SJSA1 (cell line): Measurements from ENCODE around the gene RAB30. TPM values are rescaled to one million over a fixed set of nuclear protein-coding genes. Genes with fewer than 3 reads are reported as not detected.

ENCODE experiments used
- DNase-seq, 2 experiments: peaks; one replicate each; pipeline ENCODE4 v3.0.0-alpha.2; 2015 to 2020; ENCODE audit warnings: low spot score in 2 of 2, low read depth in 1 of 2
- H3K27ac ChIP-seq: fragments of 250-450 bp; sonication (Bioruptor Pico); 2 replicates; pipeline ENCODE4 v1.5.1; 2020; ENCODE audit warnings: mild to moderate bottlenecking, moderate library complexity
- H3K27me3 ChIP-seq: fragments of 250-450 bp; sonication (Bioruptor Pico); replicated peaks from 2 replicates; pipeline ENCODE4 v1.5.1; 2020; ENCODE audit warnings: mild to moderate bottlenecking, moderate library complexity
- H3K36me3 ChIP-seq: fragments of 250-450 bp; sonication (Bioruptor Pico); 2 replicates; pipeline ENCODE4 v1.5.1; 2020; ENCODE audit warnings: mild to moderate bottlenecking
- H3K4me1 ChIP-seq: fragments of 250-450 bp; sonication (Bioruptor Pico); replicated peaks from 2 replicates; pipeline ENCODE4 v1.6.1; 2021; ENCODE audit warnings: mild to moderate bottlenecking
- H3K4me3 ChIP-seq: fragments of 250-450 bp; sonication (Bioruptor Pico); 2 replicates; pipeline ENCODE4 v1.5.1; 2020; ENCODE audit warnings: mild to moderate bottlenecking
- H3K9me3 ChIP-seq: fragments of 250-450 bp; sonication (Bioruptor Pico); replicated peaks from 2 replicates; pipeline ENCODE4 v1.5.1; 2020; ENCODE audit warnings: mild to moderate bottlenecking
- total RNA-seq: library from RNA; depleted of rRNA; stranded (reverse); fragments of >200 nt; shearing (Covaris generic); gene quantifications from 2 replicates; pipeline ENCODE4 v1.2.3, GENCODE V29; 2014

Gene RAB30
- total RNA-seq, 1 experiment from 2014 or later, result 10.2 TPM

GRCh38 chr11:83088965-83089364 is 17.3 kb upstream of the RAB30 start:
- no peaks in the 10 kb centered on the region for H3K4me1 ChIP-seq
- no peaks in the 10 kb centered on the region for H3K36me3 ChIP-seq
- H3K9me3 ChIP-seq, result no peaks in the 10 kb centered on the region
- H3K27me3 ChIP-seq, result no peaks in the 10 kb centered on the region
- no peak for DNase-seq
- no peak overlapping the region for H3K4me3 ChIP-seq
- H3K27ac ChIP-seq, result no peak overlapping the region

- DNase-seq, result no peak
- no peaks in the 10 kb centered on the region for H3K27me3 ChIP-seq
- no peaks in the 10 kb centered on the region for H3K36me3 ChIP-seq
- H3K9me3 ChIP-seq, result no peaks in the 10 kb centered on the region
- no peaks in the 10 kb centered on the region for H3K4me1 ChIP-seq
- no peak overlapping the region for H3K4me3 ChIP-seq
- H3K27ac ChIP-seq, result no peak overlapping the region
Observed at GRCh38 chr11:83087035-83087434, 15.3 kb upstream of the RAB30 start.

GRCh38 chr11:83079820-83080219 is 8.1 kb upstream of the RAB30 start:
- Histone ChIP-seq H3K36me3 (no peaks in the 10 kb centered on the region), H3K27me3 (no peaks in the 10 kb centered on the region)
- DNase-seq, result no peak

GRCh38 chr11:83078269-83078668 is 6.6 kb upstream of the RAB30 start:
- Histone ChIP-seq H3K4me3 (no peak overlapping the region), H3K4me1 (no peaks in the 10 kb centered on the region), H3K27ac (no peak overlapping the region), H3K27me3 (no peaks in the 10 kb centered on the region), H3K36me3 (peaks cover 11% of the 10 kb centered on the region), H3K9me3 (no peaks in the 10 kb centered on the region)
- DNase-seq, result no peak

More at GRCh38 chr11:83079820-83080219, 8.1 kb upstream of the RAB30 start:
- Histone ChIP-seq H3K27ac (no peak overlapping the region), H3K9me3 (no peaks in the 10 kb centered on the region), H3K4me1 (no peaks in the 10 kb centered on the region), H3K4me3 (no peak overlapping the region)

GRCh38 chr11:83073884-83074283 is 2.2 kb upstream of the RAB30 start:
- peaks cover 12% of the 10 kb centered on the region for H3K4me1 ChIP-seq
- no peaks in the 10 kb centered on the region for H3K27me3 ChIP-seq
- H3K9me3 ChIP-seq, result no peaks in the 10 kb centered on the region
- DNase-seq, result no peak
- H3K4me3 ChIP-seq, result no peak overlapping the region
- no peak overlapping the region for H3K27ac ChIP-seq
- H3K36me3 ChIP-seq, result peaks cover 16% of the 10 kb centered on the region

GRCh38 chr11:83073258-83073657 is 1.6 kb upstream of the RAB30 start:
- Histone ChIP-seq H3K4me3 (no peak overlapping the region), H3K27ac (no peak overlapping the region), H3K27me3 (no peaks in the 10 kb centered on the region), H3K9me3 (no peaks in the 10 kb centered on the region), H3K36me3 (peaks cover 16% of the 10 kb centered on the region), H3K4me1 (peaks cover 15% of the 10 kb centered on the region)
- DNase-seq, result no peak

- peak overlapping the region; percentile 92 for H3K27ac ChIP-seq
- no peak for DNase-seq
- H3K36me3 ChIP-seq, result peaks cover 16% of the 10 kb centered on the region
- H3K9me3 ChIP-seq, result no peaks in the 10 kb centered on the region
- no peaks in the 10 kb centered on the region for H3K27me3 ChIP-seq
- peak overlapping the region; percentile 68 for H3K4me3 ChIP-seq
- H3K4me1 ChIP-seq, result peaks cover 15% of the 10 kb centered on the region
Observed at GRCh38 chr11:83072350-83073242, 899 bp upstream of the RAB30 start.

GRCh38 chr11:83070731-83071566 is 748 bp downstream of the RAB30 start:
- Histone ChIP-seq H3K27ac (peak overlapping the region; percentile 74), H3K36me3 (peaks cover 16% of the 10 kb centered on the region), H3K4me3 (peak overlapping the region; percentile 68), H3K4me1 (peaks cover 15% of the 10 kb centered on the region), H3K27me3 (no peaks in the 10 kb centered on the region), H3K9me3 (no peaks in the 10 kb centered on the region)
- DNase-seq, result no peak

- peak overlapping the region; percentile 68 for H3K4me3 ChIP-seq
- H3K4me1 ChIP-seq, result peaks cover 15% of the 10 kb centered on the region
- peaks cover 16% of the 10 kb centered on the region for H3K36me3 ChIP-seq
- no peaks in the 10 kb centered on the region for H3K9me3 ChIP-seq
- DNase-seq, result peak; percentile 49 to 55
- H3K27ac ChIP-seq, result peak overlapping the region; percentile 74
- no peaks in the 10 kb centered on the region for H3K27me3 ChIP-seq
Observed at GRCh38 chr11:83070044-83070701, 1.5 kb downstream of the RAB30 start.

GRCh38 chr11:83069441-83070043 is 2.2 kb downstream of the RAB30 start:
- H3K27me3 ChIP-seq, result no peaks in the 10 kb centered on the region
- no peak overlapping the region for H3K4me3 ChIP-seq
- peak in 1 of 2 experiments; percentile 10 for DNase-seq
- no peak overlapping the region; the same call in 1 of the 2 replicates for H3K27ac ChIP-seq
- H3K9me3 ChIP-seq, result no peaks in the 10 kb centered on the region
- H3K36me3 ChIP-seq, result peaks cover 16% of the 10 kb centered on the region
- H3K4me1 ChIP-seq, result peaks cover 15% of the 10 kb centered on the region

- peaks cover 8% of the 10 kb centered on the region; the same call in 1 of the 2 replicates for H3K36me3 ChIP-seq
- no peaks in the 10 kb centered on the region for H3K27me3 ChIP-seq
- H3K27ac ChIP-seq, result no peak overlapping the region
- no peak for DNase-seq
- no peak overlapping the region for H3K4me3 ChIP-seq
- H3K9me3 ChIP-seq, result no peaks in the 10 kb centered on the region
- H3K4me1 ChIP-seq, result peaks cover 15% of the 10 kb centered on the region
Observed at GRCh38 chr11:83068568-83068967, 3.1 kb downstream of the RAB30 start.

- Histone ChIP-seq H3K36me3 (no peaks in the 10 kb centered on the region), H3K27me3 (no peaks in the 10 kb centered on the region), H3K9me3 (no peaks in the 10 kb centered on the region), H3K27ac (no peak overlapping the region), H3K4me1 (peaks cover 4% of the 10 kb centered on the region), H3K4me3 (no peak overlapping the region)
- no peak for DNase-seq
Observed at GRCh38 chr11:83064011-83064410, 7.7 kb downstream of the RAB30 start.

GRCh38 chr11:83063073-83063754 is 8.5 kb downstream of the RAB30 start:
- no peak for DNase-seq
- H3K4me3 ChIP-seq, result no peak overlapping the region

More at GRCh38 chr11:83063073-83063754, 8.5 kb downstream of the RAB30 start:
- Histone ChIP-seq H3K27ac (no peak overlapping the region), H3K4me1 (no peaks in the 10 kb centered on the region), H3K9me3 (no peaks in the 10 kb centered on the region), H3K27me3 (no peaks in the 10 kb centered on the region), H3K36me3 (no peaks in the 10 kb centered on the region)
